Fibroblast of lung (primary cell): ENCODE results near the gene MYBPC1. TPM values are rescaled to one million over a fixed set of nuclear protein-coding genes. Genes with fewer than 3 reads are reported as not detected.

ENCODE experiments used
- DNase-seq, 2 donors: peaks; one replicate each; pipeline versions ENCODE4 v3.0.0 to v3.0.0-alpha.2; 2010; ENCODE audit warnings: low read depth in 2 of 2
- H2AFZ ChIP-seq: 2 replicates; pipeline ENCODE4 v1.5.1; 2012; ENCODE audit warnings: low read length, control low read depth, inconsistent platforms
- H3K27ac ChIP-seq: 2 replicates; pipeline ENCODE4 v1.5.1; 2011; ENCODE audit warnings: low read length, control low read depth; ENCODE audit not compliant: insufficient read depth
- H3K27me3 ChIP-seq: 2 replicates; pipeline ENCODE4 v1.5.1; 2011; ENCODE audit warnings: mild to moderate bottlenecking, low read length; ENCODE audit not compliant: control insufficient read depth, insufficient read depth
- H3K36me3 ChIP-seq: 2 replicates; pipeline ENCODE4 v1.5.1; 2011; ENCODE audit warnings: low read length; ENCODE audit not compliant: control insufficient read depth, insufficient read depth
- H3K4me1 ChIP-seq: 2 replicates; pipeline ENCODE4 v1.5.1; 2011; ENCODE audit warnings: low read length; ENCODE audit not compliant: control insufficient read depth, insufficient read depth; ENCODE audit errors: extremely low read depth
- H3K4me2 ChIP-seq: 2 replicates; pipeline ENCODE4 v1.5.1; 2011; ENCODE audit warnings: low read length, control low read depth; ENCODE audit not compliant: insufficient read depth; ENCODE audit errors: extremely low read depth
- H3K4me3 ChIP-seq, 4 experiments: fragments of 200-600 bp in 1 of 4; sonication (generic) in 1 of 4; replicated peaks in 1 of 4; 2 replicates each; pipeline ENCODE4 v1.5.1; 2011 to 2016; ENCODE audit warnings: low read length in 4 of 4, low read depth in 3 of 4, mild to moderate bottlenecking in 3 of 4, control low read depth in 2 of 4, inconsistent platforms in 1 of 4, mixed read lengths in 1 of 4; ENCODE audit not compliant: insufficient read depth in 1 of 4; ENCODE audit errors: control extremely low read depth in 1 of 4
- H3K79me2 ChIP-seq: 2 replicates; pipeline ENCODE4 v1.5.1; 2012; ENCODE audit warnings: mild to moderate bottlenecking, low read length, inconsistent platforms; ENCODE audit not compliant: control insufficient read depth, insufficient read depth
- H3K9ac ChIP-seq: 2 replicates; pipeline ENCODE4 v1.5.1; 2011; ENCODE audit warnings: mild to moderate bottlenecking, low read length, control low read depth; ENCODE audit not compliant: insufficient read depth
- H3K9me3 ChIP-seq: 2 replicates; pipeline ENCODE4 v1.5.1; 2012; ENCODE audit warnings: low read depth, low read length; ENCODE audit not compliant: control insufficient read depth, insufficient read depth
- H4K20me1 ChIP-seq: 2 replicates; pipeline ENCODE4 v1.5.1; 2011; ENCODE audit warnings: low read length; ENCODE audit not compliant: control insufficient read depth, insufficient read depth; ENCODE audit errors: extremely low read depth
- CTCF ChIP-seq, 2 donors: IDR thresholded peaks in 1 of 2; conservative IDR thresholded peaks in 1 of 2; 1 replicate in 1 of 2; 2 replicates in 1 of 2; pipeline ENCODE4 v1.5.1; 2011 to 2012; ENCODE audit warnings: low read length in 2 of 2, control low read depth in 1 of 2, inconsistent platforms in 1 of 2, low read depth in 1 of 2, mild to moderate bottlenecking in 1 of 2
- EZH2 ChIP-seq: IDR thresholded peaks from 2 replicates; pipeline ENCODE4 v1.5.1; 2012; ENCODE audit warnings: low read length, control low read depth, mild to moderate bottlenecking; ENCODE audit errors: missing control alignments
- polyA plus RNA-seq, 2 donors: library from polyadenylated mRNA; depleted of rRNA in 1 of 2; stranded (reverse) in 1 of 2; unstranded in 1 of 2; fragments of >200 nt; gene quantifications; 2 replicates each; pipeline ENCODE4 v1.2.1, GENCODE V29; 2011 to 2012; ENCODE audit warnings: missing spikeins in 1 of 2
- total RNA-seq: library from RNA; depleted of rRNA; stranded (reverse); fragments of >200 nt; gene quantifications from 2 replicates; pipeline ENCODE4 v1.2.1, GENCODE V29; 2014

The MYBPC1 gene
- total and polyA plus RNA-seq, 2 donors (not counting 1 experiment from before 2014, with no cell fraction given), result not detected

- Histone ChIP-seq H3K27me3 (no peaks in the 10 kb centered on the region), H3K4me3 (no peak overlapping the region), H3K4me1 (no peaks in the 10 kb centered on the region)
Observed at GRCh38 chr12:101620762-101621133, 26.0 kb downstream of the MYBPC1 start.

GRCh38 chr12:101628676-101629075 lies 33.9 kb downstream of the MYBPC1 start:
- DNase-seq, result no peak
- Histone ChIP-seq H3K9ac (no peak overlapping the region), H3K4me2 (no peak overlapping the region), H3K27ac (no peak overlapping the region), H2AFZ (no peak overlapping the region), H3K36me3 (no peaks in the 10 kb centered on the region), H3K9me3 (no peaks in the 10 kb centered on the region), H4K20me1 (no peaks in the 10 kb centered on the region), H3K27me3 (no peaks in the 10 kb centered on the region), H3K4me1 (no peaks in the 10 kb centered on the region), H3K79me2 (no peaks in the 10 kb centered on the region), H3K4me3 (no peak overlapping the region)
- TF ChIP-seq EZH2 (no peak), CTCF (conservative IDR thresholded peaks at IDR 0.05 in 1 of 2, IDR thresholded peaks at IDR 0.05 in 1 of 2; ENCODE audit: low read depth in 1 of 2, low read length in 2 of 2) (no peak)

More at GRCh38 chr12:101620762-101621133, 26.0 kb downstream of the MYBPC1 start:
- H3K79me2 ChIP-seq, result no peaks in the 10 kb centered on the region
- H2AFZ ChIP-seq, result no peak overlapping the region
- H4K20me1 ChIP-seq, result no peaks in the 10 kb centered on the region
- no peaks in the 10 kb centered on the region for H3K9me3 ChIP-seq
- no peak for DNase-seq
- no peak overlapping the region for H3K27ac ChIP-seq
- no peak overlapping the region for H3K9ac ChIP-seq
- TF ChIP-seq CTCF (conservative IDR thresholded peaks at IDR 0.05 in 1 of 2, IDR thresholded peaks at IDR 0.05 in 1 of 2; ENCODE audit: low read depth in 1 of 2, low read length in 2 of 2) (no peak), EZH2 (no peak)
- no peak overlapping the region for H3K4me2 ChIP-seq
- H3K36me3 ChIP-seq, result no peaks in the 10 kb centered on the region

- H3K9me3 ChIP-seq, result no peaks in the 10 kb centered on the region
- H3K9ac ChIP-seq, result no peak overlapping the region
- H3K36me3 ChIP-seq, result no peaks in the 10 kb centered on the region
- H3K27me3 ChIP-seq, result no peaks in the 10 kb centered on the region
- H2AFZ ChIP-seq, result no peak overlapping the region
- no peaks in the 10 kb centered on the region for H3K4me1 ChIP-seq
- H4K20me1 ChIP-seq, result no peaks in the 10 kb centered on the region
- no peak overlapping the region for H3K4me2 ChIP-seq
- no peak overlapping the region for H3K27ac ChIP-seq
- H3K4me3 ChIP-seq, result no peak overlapping the region
- TF ChIP-seq CTCF (conservative IDR thresholded peaks at IDR 0.05 in 1 of 2, IDR thresholded peaks at IDR 0.05 in 1 of 2; ENCODE audit: low read depth in 1 of 2, low read length in 2 of 2) (no peak), EZH2 (no peak)
- no peaks in the 10 kb centered on the region for H3K79me2 ChIP-seq
- no peak for DNase-seq
Observed at GRCh38 chr12:101634724-101635123, 40.0 kb downstream of the MYBPC1 start.
